GM18498 (cell line): Measurements from ENCODE around the gene NACC1.

Experiments
- ATAC-seq: cut with Tn5 transposase; IDR thresholded peaks from one replicate; pipeline ENCODE4 v1.9.1; 2021; ENCODE audit warnings: mild to moderate bottlenecking, moderate library complexity; ENCODE audit not compliant: unreplicated experiment

The NACC1 gene

GRCh38 chr19:13118424-13119193, 545 bp downstream of the NACC1 start:
- peak; percentile 17 for ATAC-seq

GRCh38 chr19:13119627-13120026, 1.6 kb downstream of the NACC1 start:
- no peak for ATAC-seq

- ATAC-seq, result no peak
These were observed 2.0 kb downstream of the NACC1 start for GRCh38 chr19:13120031-13120430.

DNA sequence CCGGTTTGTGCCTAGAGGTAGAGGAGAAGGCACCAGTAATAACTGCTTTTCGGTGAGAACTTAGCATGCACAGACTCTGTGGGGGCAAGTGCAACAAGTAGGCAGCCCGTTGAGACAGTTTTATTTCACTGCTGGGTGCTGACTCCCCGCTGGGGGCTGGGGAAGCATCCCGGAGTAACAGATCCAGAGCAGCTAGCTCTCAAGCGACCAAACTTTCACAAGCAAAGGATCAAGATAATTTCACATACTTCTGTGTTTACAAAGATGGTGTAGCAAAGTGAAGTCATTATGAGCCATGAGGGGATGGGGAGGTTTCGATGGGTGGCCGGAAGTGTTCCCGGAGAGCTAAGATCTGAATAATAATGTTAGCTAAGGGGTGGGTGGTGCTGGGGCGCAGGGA, 2.8 kb downstream of the NACC1 start:
- no peak for ATAC-seq

DNA sequence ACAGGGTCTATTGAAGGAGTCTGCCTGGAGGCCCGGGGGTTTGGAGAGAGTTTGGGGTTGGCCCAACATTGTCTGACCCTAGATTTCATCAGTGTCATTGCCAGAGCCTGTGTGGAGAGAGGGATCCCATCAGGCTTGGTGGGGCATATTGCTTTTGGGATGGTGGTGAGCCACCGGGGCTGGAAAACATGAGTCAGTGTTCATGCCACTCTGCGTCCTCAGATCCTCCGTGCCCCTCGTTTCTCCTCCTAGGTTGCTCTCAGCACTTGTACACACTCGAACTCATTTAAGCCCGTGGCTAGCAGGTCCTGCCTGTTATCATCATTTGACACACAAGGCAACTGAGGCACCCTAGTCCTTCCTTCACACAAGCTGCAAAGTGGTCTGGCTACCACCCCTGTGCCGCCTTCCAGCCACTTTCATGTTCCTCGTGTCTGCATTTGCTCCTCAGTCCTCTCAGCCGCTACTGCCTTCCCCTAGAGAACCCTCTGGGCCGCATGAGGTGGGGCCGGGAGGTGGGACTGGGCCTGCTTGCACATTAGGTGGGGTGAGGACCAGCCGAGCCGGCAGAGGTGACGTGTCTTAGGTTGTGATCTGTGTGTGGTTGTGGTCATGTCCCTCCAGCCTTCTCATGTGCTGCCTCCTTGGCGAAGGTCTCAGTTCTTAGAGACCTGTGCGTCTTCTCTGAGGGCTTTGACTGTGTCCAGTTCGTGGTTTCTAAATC, 3.6 kb downstream of the NACC1 start:
- ATAC-seq, result no peak

DNA sequence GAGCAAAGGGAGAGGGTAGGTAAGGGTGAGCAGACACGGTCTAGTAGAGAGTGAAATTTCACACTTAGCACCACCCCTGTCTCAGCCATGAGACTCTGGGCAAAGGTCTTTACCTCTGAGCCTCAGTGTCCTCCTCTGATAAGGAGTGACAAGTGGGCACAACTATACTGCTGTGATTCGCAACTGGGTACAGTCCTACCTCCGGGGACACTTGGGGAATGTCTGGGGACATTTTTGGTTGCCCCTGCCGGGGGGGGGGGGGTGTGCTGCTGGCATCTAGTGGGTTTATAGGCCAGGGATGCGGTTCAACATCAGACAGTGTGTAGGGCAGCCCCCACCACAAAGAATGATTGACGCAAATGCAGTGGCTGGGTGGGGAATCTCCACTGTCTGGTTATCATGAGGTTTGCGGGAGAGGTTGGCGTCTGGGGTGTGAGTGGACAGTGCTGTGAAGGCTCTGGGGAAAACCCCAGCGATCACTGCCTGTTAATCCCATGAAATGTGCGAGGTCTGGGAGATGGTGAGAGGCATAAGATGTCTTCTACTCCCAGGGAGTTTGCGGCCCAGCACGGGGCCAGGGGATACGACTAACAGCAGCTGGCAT, 4.3 kb downstream of the NACC1 start:
- no peak for ATAC-seq

DNA sequence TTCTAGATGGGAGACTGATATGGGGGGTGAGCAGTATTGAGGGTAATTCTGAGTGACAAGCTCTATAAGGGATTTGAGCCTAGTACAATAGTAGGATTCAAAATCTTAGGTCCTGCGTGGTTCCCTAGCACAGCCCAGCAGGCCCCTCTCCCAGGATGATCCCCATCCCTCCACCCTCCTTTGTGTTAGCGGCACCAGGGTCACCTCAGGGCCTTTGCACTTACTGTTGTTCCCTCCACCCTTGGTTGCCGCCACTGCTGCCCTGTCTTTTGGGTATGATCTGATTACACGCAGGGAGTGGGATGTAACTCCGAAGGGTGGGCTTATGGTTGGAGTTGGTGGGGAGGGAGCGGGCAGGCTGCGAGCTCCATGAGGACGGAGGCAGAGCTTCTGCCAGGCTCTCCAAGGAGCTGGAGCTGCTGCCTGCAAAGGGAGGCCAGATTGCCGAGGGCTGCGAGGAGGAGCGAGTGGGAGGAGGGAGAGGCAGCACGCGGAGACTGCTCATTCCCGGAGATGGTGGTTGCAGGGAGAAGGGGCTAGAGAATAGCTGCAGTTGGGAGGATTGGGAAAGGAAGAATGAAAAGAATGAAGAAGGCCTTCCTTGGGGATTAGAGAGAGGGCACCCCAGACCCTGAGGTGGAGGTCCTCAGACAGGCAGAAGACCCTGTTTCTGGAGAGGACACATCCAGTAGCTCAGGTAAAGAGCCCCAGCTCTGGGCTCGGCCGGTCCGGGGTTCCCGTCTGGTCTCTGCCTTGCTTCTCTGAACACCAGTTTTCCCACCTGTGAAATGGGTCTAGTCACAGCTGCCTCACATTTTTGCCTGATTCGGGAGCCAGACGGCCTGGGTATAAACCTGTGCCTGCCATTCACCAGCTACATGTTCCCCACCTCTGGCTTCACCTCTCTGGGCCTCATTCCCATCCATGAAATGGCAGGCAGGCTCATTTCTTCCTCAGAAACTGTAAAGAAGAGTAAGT, 5.2 kb downstream of the NACC1 start:
- ATAC-seq, result no peak

DNA sequence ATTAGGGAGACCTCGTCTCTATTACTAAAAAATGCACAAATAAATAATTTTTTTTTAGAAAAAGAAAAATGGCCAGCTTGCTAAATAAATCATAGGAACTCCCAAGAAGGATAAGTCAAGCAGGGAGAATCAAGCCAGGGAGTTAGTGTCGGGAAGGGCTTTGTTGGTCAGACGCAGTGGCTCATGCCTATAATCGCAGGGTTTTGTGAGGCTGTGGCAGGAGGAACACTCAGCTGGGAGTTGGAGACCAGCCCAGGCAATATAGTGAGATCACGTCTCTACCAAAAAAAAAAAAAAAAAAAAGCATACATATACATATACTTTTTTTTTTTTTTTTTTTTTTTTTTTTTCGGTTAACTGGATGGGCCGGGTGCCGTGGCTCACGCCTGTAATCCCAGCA, 9.0 kb downstream of the NACC1 start:
- no peak for ATAC-seq

- ATAC-seq, result no peak
These were observed 9.9 kb downstream of the NACC1 start for GRCh38 chr19:13127811-13128575.

- no peak for ATAC-seq
These were observed 10.5 kb downstream of the NACC1 start for GRCh38 chr19:13128583-13128982.

DNA sequence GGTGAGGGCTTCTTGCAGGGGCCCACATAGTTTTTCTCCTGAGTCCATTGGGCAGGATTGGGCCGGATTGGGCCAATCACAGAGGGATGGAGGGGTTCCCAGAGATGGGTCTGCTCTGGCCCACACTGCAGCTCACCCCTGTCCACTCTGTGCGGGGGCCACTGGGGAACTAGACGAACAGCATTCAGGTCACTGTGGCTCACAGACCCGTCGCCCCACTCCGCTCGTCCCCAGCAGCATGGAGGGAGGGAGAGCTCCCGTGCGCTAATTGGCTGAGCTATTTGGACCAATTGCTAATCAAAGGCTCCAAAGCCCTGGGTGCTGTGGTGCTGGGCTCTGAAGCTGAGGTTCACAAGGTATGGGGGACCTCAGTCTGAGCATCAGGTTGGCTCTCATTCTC, 11.3 kb downstream of the NACC1 start:
- no peak for ATAC-seq

GRCh38 chr19:13130886-13131490, 12.9 kb downstream of the NACC1 start:
- ATAC-seq, result no peak

GRCh38 chr19:13132471-13133180, 14.6 kb downstream of the NACC1 start:
- no peak for ATAC-seq

DNA sequence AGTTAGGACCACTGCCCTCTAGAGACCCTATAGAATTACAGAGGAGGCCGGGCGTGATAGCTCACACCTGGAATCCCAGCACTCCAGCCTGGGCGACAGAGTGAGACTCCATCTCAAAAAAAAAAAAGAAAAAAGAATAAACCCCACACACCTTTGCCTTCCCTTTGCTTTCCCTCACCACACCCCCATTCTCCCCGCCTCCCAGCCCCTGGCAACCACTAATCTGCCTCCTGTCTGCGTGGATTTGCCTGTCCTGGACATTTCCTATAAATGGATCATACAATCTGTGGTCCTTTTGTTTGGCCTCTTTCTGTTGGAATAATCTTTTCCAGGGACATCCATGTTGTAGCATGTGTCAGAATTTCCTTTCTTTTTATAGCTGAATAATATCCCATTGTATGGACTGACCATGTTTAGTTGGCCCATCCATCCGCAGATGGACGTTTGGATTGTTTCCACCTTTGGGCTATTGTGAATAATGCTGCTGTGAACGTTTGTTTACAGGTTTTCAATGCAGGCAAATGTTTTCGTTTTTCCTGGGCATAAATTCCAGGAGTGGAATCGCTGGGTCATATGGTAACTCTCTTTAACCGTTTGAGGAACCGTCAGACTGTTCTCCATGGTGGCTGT, 15.3 kb downstream of the NACC1 start:
- ATAC-seq, result no peak

GRCh38 chr19:13134626-13135025, 16.6 kb downstream of the NACC1 start:
- no peak for ATAC-seq

- no peak for ATAC-seq
These were observed 17.3 kb downstream of the NACC1 start for GRCh38 chr19:13135068-13136062.

DNA sequence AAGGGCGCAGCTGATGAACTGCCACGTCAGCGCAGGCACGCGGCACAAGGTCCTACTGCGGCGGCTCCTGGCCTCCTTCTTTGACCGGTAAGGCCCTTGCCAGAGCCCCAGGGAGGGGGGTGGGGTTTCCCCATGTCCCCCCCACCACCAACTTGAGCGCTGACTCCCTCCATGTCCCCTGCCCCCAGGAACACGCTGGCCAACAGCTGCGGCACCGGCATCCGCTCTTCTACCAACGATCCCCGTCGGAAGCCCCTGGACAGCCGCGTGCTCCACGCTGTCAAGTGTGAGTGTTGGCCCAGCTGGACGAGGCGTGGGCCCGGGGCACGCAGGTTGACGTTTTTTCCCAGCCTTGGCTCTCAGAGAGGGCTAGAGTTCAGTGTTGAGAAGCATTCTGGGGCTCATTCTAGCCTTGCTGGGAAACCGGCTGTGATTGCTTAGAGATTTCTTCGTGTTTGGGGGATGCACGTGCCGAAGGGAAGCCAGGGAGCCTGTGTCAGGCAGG, 19.3 kb downstream of the NACC1 start:
- no peak for ATAC-seq
